Liver (tissue), 9 donors: ENCODE results near the gene AP4S1. TPM values are rescaled to one million over a fixed set of nuclear protein-coding genes. Genes with fewer than 3 reads are reported as not detected.

Experiments used
- DNase-seq: peaks from one replicate; pipeline ENCODE4 v3.0.0-alpha.2; 2017; ENCODE audit warnings: low spot score
- H3K27ac ChIP-seq, 2 donors: one replicate each; pipeline ENCODE4 v1.7.0; 2013; ENCODE audit warnings: inconsistent platforms in 2 of 2, low read length in 2 of 2, control low read depth in 1 of 2, low read depth in 1 of 2, mild to moderate bottlenecking in 1 of 2
- H3K27me3 ChIP-seq, 4 donors: one replicate each; pipeline versions ENCODE4 v1.6.1 to v1.7.0; 2013; ENCODE audit warnings: low read length in 3 of 4, inconsistent platforms in 1 of 4, mild to moderate bottlenecking in 1 of 4, moderate library complexity in 1 of 4; ENCODE audit not compliant: control insufficient read depth in 4 of 4, insufficient read depth in 4 of 4
- H3K36me3 ChIP-seq, 4 donors: one replicate each; pipeline versions ENCODE4 v1.6.1 to v1.7.0; 2013; ENCODE audit warnings: low read length in 3 of 4, mild to moderate bottlenecking in 3 of 4, low read depth in 1 of 4, moderate library complexity in 1 of 4; ENCODE audit not compliant: control insufficient read depth in 4 of 4, insufficient read depth in 3 of 4
- H3K4me1 ChIP-seq, 4 donors: one replicate each; pipeline versions ENCODE4 v1.6.1 to v1.7.0; 2013; ENCODE audit warnings: low read length in 3 of 4, mild to moderate bottlenecking in 3 of 4, moderate library complexity in 1 of 4; ENCODE audit not compliant: control insufficient read depth in 4 of 4, insufficient read depth in 4 of 4
- H3K4me3 ChIP-seq, 3 donors: one replicate each; pipeline versions ENCODE4 v1.6.1 to v1.7.0; 2013; ENCODE audit warnings: low read length in 3 of 3, control low read depth in 1 of 3, low read depth in 1 of 3, mild to moderate bottlenecking in 1 of 3
- H3K9ac ChIP-seq, 2 donors: one replicate each; pipeline ENCODE4 v1.7.0; 2013; ENCODE audit warnings: low read length in 2 of 2, mild to moderate bottlenecking in 2 of 2, moderate library complexity in 2 of 2, control low read depth in 1 of 2, low read depth in 1 of 2
- H3K9me3 ChIP-seq, 4 donors: one replicate each; pipeline versions ENCODE4 v1.6.1 to v1.7.0; 2013; ENCODE audit warnings: low read length in 3 of 4; ENCODE audit not compliant: control insufficient read depth in 4 of 4
- EGR1 ChIP-seq, 2 donors: IDR thresholded peaks; 2 replicates each; pipeline ENCODE4 v1.6.1; 2016 to 2018; ENCODE audit warnings: antibody characterized with exemption in 2 of 2, low read depth in 2 of 2
- FOXA1 ChIP-seq: IDR thresholded peaks from 2 replicates; pipeline ENCODE4 v1.6.1; 2016; ENCODE audit warnings: antibody characterized with exemption
- FOXA2 ChIP-seq: IDR thresholded peaks from 2 replicates; pipeline ENCODE4 v1.6.1; 2016; ENCODE audit warnings: antibody characterized with exemption
- HNF4A ChIP-seq, 2 donors: conservative IDR thresholded peaks; 2 replicates each; pipeline ENCODE4 v1.6.1; 2016; ENCODE audit warnings: antibody characterized with exemption in 2 of 2, mild to moderate bottlenecking in 2 of 2
- HNF4G ChIP-seq: IDR thresholded peaks from 2 replicates; pipeline ENCODE4 v1.6.1; 2016; ENCODE audit warnings: antibody characterized with exemption
- JUND ChIP-seq, 2 donors: IDR thresholded peaks; 2 replicates each; pipeline ENCODE4 v1.6.1; 2016; ENCODE audit warnings: antibody characterized with exemption in 2 of 2
- NR2F2 ChIP-seq: IDR thresholded peaks from 2 replicates; pipeline ENCODE4 v1.6.1; 2016; ENCODE audit warnings: antibody characterized with exemption
- RAD21 ChIP-seq, 2 donors: IDR thresholded peaks; 2 replicates each; pipeline ENCODE4 v1.6.1; 2016; ENCODE audit warnings: antibody characterized with exemption in 2 of 2, mild to moderate bottlenecking in 2 of 2
- RXRA ChIP-seq, 2 donors: IDR thresholded peaks; 2 replicates each; pipeline ENCODE4 v1.6.1; 2017 to 2018; ENCODE audit warnings: antibody characterized with exemption in 2 of 2, mild to moderate bottlenecking in 1 of 2
- SP1 ChIP-seq: IDR thresholded peaks from 2 replicates; pipeline ENCODE4 v1.6.1; 2018; ENCODE audit warnings: antibody characterized with exemption, mild to moderate bottlenecking
- TAF1 ChIP-seq: conservative IDR thresholded peaks from 2 replicates; pipeline ENCODE4 v1.6.1; 2016; ENCODE audit warnings: antibody characterized with exemption, mild to moderate bottlenecking
- WGBS: extraction: QIAGEN DNeasy Blood & Tissue Kit; methylation state at CpG from one replicate; pipeline ENCODE4 v1.1.7; 2013; 5-methylcytosine and 5-hydroxymethylcytosine counted together
- polyA plus RNA-seq, 2 donors: library from polyadenylated mRNA; stranded (reverse) in 1 of 2; unstranded in 1 of 2; fragments of 200-250 nt in 1 of 2; fragments of >200 nt in 1 of 2; fragmentation: Nextera tagmentation in 1 of 2; extraction: Ambion mirVana in 1 of 2; gene quantifications; one replicate each; pipeline versions ENCODE4 v1.2.1 to v1.2.3, GENCODE V29; 2013 to 2015
- total RNA-seq, 2 donors: library from RNA; depleted of rRNA; stranded (reverse); fragments of >200 nt; gene quantifications; one replicate each; pipeline ENCODE4 v1.2.3, GENCODE V29; 2014
- TF ChIP-seq, protein P1 (sequence below): IDR thresholded peaks from 2 replicates; pipeline ENCODE4 v1.6.1; 2016; ENCODE audit warnings: antibody characterized with exemption
- TF ChIP-seq, protein P2 (sequence below): IDR thresholded peaks from 2 replicates; pipeline ENCODE4 v1.6.1; 2016; ENCODE audit warnings: antibody characterized with exemption
- TF ChIP-seq, protein P3 (sequence below): IDR thresholded peaks from 2 replicates; pipeline ENCODE4 v1.6.1; 2016; ENCODE audit warnings: antibody characterized with exemption
- TF ChIP-seq, protein P4 (sequence below): IDR thresholded peaks from 2 replicates; pipeline ENCODE4 v1.6.1; 2016; ENCODE audit warnings: antibody characterized with exemption, mild to moderate bottlenecking
- TF ChIP-seq, protein P5 (sequence below): fragments of 150-350 bp; IDR thresholded peaks from 2 replicates; pipeline ENCODE4 v1.5.1; 2017; ENCODE audit warnings: improper control_type of control experiment, low read depth, low read length; ENCODE audit not compliant: missing input control
- donor health status: healthy.
- donor health status: healthy.
- donor health status: healthy.
- donor health status: healthy.
- donor health status: healthy.

The AP4S1 gene
- total and polyA plus RNA-seq, 4 donors = 1.3 to 4.3 (median 1.7) TPM

DNA sequence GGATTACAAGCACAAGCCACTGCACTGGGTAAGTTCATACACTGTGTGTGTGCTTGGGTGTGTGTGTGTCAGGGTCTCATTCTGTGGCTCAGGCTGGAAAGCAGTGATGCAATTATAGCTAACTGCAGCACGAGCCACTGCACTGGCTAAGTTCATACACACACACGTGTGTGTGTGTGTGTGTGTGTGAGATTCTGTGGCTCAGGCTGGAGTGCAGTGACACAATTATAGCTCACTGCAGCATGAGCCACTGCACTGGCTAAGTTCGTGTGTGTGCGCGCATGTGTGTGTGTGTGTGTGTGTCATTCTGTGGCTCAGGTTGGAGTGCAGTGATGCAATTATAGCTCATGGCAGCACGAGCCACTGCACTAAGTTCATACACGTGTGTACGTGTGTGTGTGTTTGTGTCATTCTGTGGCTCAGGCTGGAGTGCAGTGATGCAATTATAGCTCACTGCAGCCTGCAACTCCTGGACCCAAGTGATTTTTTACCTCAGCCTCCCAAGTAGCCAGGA, 96.7 kb downstream of the AP4S1 start (continued):
- TF ChIP-seq, protein P1, sequence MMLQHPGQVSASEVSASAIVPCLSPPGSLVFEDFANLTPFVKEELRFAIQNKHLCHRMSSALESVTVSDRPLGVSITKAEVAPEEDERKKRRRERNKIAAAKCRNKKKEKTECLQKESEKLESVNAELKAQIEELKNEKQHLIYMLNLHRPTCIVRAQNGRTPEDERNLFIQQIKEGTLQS = no peak
- no peak for TF ChIP-seq FOXA1
- TF ChIP-seq JUND (IDR thresholded peaks at IDR 0.05) = no peak
- TF ChIP-seq RAD21 (IDR thresholded peaks at IDR 0.05) = no peak
- no peak for TF ChIP-seq HNF4G
- TF ChIP-seq, protein P2, sequence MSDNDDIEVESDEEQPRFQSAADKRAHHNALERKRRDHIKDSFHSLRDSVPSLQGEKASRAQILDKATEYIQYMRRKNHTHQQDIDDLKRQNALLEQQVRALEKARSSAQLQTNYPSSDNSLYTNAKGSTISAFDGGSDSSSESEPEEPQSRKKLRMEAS = no peak
- TF ChIP-seq EGR1 (IDR thresholded peaks at IDR 0.05; ENCODE audit: low read depth in 2 of 2) = no peak

DNA sequence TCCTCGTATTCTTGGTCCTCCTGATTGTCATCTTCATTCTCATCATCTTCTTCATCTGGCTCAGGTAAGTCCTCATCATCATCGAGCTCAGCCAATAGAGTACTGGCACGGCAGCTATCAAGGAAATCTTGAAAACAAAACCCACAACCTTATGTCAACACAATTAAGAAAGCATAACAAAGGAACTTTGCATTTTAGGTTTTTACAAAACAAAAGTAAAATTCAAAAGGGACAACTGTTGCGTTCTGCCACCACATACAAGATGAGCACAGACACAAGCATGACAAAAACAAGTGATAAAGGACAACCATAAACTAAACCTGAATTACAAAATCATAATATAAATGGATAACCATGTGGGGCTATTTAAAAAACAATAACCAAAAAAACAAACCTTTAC, 97.5 kb downstream of the AP4S1 start:
- Histone ChIP-seq H3K4me3 (no peak overlapping the region), H3K9ac (no peak overlapping the region), H3K36me3 (peaks cover 16 to 79% (median 62%) of the 10 kb centered on the region in 4 donors), H3K4me1 (no peaks in the 10 kb centered on the region), H3K27me3 (no peaks in the 10 kb centered on the region), H3K9me3 (no peaks in the 10 kb centered on the region), H3K27ac (no peak overlapping the region)
- TF ChIP-seq HNF4G (no peak), FOXA1 (no peak), HNF4A (conservative IDR thresholded peaks at IDR 0.05) (no peak), JUND (IDR thresholded peaks at IDR 0.05) (no peak), SP1 (no peak), TAF1 (no peak), EGR1 (IDR thresholded peaks at IDR 0.05; ENCODE audit: low read depth in 2 of 2) (no peak), RXRA (IDR thresholded peaks at IDR 0.05) (no peak), NR2F2 (no peak)
- TF ChIP-seq, protein P3, sequence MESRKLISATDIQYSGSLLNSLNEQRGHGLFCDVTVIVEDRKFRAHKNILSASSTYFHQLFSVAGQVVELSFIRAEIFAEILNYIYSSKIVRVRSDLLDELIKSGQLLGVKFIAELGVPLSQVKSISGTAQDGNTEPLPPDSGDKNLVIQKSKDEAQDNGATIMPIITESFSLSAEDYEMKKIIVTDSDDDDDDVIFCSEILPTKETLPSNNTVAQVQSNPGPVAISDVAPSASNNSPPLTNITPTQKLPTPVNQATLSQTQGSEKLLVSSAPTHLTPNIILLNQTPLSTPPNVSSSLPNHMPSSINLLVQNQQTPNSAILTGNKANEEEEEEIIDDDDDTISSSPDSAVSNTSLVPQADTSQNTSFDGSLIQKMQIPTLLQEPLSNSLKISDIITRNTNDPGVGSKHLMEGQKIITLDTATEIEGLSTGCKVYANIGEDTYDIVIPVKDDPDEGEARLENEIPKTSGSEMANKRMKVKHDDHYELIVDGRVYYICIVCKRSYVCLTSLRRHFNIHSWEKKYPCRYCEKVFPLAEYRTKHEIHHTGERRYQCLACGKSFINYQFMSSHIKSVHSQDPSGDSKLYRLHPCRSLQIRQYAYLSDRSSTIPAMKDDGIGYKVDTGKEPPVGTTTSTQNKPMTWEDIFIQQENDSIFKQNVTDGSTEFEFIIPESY = no peak
- TF ChIP-seq, protein P1 = no peak
- TF ChIP-seq, protein P4, sequence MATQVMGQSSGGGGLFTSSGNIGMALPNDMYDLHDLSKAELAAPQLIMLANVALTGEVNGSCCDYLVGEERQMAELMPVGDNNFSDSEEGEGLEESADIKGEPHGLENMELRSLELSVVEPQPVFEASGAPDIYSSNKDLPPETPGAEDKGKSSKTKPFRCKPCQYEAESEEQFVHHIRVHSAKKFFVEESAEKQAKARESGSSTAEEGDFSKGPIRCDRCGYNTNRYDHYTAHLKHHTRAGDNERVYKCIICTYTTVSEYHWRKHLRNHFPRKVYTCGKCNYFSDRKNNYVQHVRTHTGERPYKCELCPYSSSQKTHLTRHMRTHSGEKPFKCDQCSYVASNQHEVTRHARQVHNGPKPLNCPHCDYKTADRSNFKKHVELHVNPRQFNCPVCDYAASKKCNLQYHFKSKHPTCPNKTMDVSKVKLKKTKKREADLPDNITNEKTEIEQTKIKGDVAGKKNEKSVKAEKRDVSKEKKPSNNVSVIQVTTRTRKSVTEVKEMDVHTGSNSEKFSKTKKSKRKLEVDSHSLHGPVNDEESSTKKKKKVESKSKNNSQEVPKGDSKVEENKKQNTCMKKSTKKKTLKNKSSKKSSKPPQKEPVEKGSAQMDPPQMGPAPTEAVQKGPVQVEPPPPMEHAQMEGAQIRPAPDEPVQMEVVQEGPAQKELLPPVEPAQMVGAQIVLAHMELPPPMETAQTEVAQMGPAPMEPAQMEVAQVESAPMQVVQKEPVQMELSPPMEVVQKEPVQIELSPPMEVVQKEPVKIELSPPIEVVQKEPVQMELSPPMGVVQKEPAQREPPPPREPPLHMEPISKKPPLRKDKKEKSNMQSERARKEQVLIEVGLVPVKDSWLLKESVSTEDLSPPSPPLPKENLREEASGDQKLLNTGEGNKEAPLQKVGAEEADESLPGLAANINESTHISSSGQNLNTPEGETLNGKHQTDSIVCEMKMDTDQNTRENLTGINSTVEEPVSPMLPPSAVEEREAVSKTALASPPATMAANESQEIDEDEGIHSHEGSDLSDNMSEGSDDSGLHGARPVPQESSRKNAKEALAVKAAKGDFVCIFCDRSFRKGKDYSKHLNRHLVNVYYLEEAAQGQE = no peak
- TF ChIP-seq, protein P2 = no peak
- 94% methylated on average over 4 of the region's 4 CpGs for WGBS
- no peak for DNase-seq

DNA sequence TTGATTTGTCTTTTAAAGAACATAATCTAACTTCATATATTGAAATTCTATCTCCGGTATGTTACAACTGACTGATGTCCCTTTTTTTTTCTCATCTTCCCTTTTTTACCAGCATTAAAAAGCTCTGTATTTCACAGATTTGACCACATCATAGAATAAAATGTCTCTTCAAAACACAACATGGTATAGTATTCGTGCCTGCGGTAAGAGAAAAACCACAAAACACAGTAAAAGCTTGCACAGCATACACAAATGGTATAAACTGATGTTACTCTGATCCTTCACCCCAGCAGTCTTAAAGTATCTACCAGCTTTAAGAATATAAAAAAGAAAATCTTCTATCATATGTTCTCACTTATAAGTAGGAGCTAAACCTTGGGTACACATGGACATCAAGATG, 98.7 kb downstream of the AP4S1 start:
- Histone ChIP-seq H3K27me3 (no peaks in the 10 kb centered on the region), H3K36me3 (peaks cover 15 to 82% (median 64%) of the 10 kb centered on the region in 4 donors), H3K9me3 (no peaks in the 10 kb centered on the region), H3K9ac (no peak overlapping the region), H3K4me3 (no peak overlapping the region), H3K4me1 (peaks cover 0 to 6% (median 0%) of the 10 kb centered on the region in 4 donors), H3K27ac (no peak overlapping the region)
- DNase-seq = no peak
- 92% methylated on average over 3 of the region's 3 CpGs for WGBS
- TF ChIP-seq, protein P1 = no peak
- TF ChIP-seq, protein P5, sequence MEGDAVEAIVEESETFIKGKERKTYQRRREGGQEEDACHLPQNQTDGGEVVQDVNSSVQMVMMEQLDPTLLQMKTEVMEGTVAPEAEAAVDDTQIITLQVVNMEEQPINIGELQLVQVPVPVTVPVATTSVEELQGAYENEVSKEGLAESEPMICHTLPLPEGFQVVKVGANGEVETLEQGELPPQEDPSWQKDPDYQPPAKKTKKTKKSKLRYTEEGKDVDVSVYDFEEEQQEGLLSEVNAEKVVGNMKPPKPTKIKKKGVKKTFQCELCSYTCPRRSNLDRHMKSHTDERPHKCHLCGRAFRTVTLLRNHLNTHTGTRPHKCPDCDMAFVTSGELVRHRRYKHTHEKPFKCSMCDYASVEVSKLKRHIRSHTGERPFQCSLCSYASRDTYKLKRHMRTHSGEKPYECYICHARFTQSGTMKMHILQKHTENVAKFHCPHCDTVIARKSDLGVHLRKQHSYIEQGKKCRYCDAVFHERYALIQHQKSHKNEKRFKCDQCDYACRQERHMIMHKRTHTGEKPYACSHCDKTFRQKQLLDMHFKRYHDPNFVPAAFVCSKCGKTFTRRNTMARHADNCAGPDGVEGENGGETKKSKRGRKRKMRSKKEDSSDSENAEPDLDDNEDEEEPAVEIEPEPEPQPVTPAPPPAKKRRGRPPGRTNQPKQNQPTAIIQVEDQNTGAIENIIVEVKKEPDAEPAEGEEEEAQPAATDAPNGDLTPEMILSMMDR = no peak
- TF ChIP-seq FOXA2 = no peak
- TF ChIP-seq, protein P3 = no peak
- no peak for TF ChIP-seq JUND (IDR thresholded peaks at IDR 0.05)
- TF ChIP-seq TAF1 = no peak
- TF ChIP-seq HNF4G = no peak
